GM20431 (cell line): ENCODE measurements around the gene FALEC.

Experiments
- in situ Hi-C: fragments of 300-500 bp; cut with MseI, MboI; formaldehyde crosslinking; loops from one replicate; pipeline ENCODE4 v1.15.0; 2020; ENCODE audit warnings: low sequenced_read_pairs; ENCODE audit not compliant: unreplicated experiment

Gene FALEC

GRCh38 chr1:150537732-150538684 is 22.5 kb downstream of the FALEC start:
- in situ Hi-C loops: loop anchor here (25.0 kb wide), 1 partner anchor 276 kb away; the partner anchor contains the start of genes APH1A, C1orf54 and CA14

- in situ Hi-C loops: loop anchor here (25.0 kb wide), 1 partner anchor 281 kb away; the partner anchor contains the start of genes APH1A, C1orf54 and CA14
Observed at GRCh38 chr1:150543500-150544143, 28.1 kb downstream of the FALEC start.

- in situ Hi-C loops: loop anchor here (25.0 kb wide), 1 partner anchor 282 kb away; the partner anchor contains the start of genes APH1A, C1orf54 and CA14
Observed at GRCh38 chr1:150544204-150544603, 28.7 kb downstream of the FALEC start.

GRCh38 chr1:150545486-150546032 is 30.0 kb downstream of the FALEC start:
- in situ Hi-C loops: loop anchor here (25.0 kb wide), 1 partner anchor 283 kb away; the partner anchor contains the start of genes APH1A, C1orf54 and CA14

GRCh38 chr1:150546294-150546937 is 30.9 kb downstream of the FALEC start:
- in situ Hi-C loops: loop anchor here (25.0 kb wide), 1 partner anchor 284 kb away; the partner anchor contains the start of genes APH1A, C1orf54 and CA14

- in situ Hi-C loops: loop anchor here (25.0 kb wide), 1 partner anchor 286 kb away; the partner anchor contains the start of genes APH1A, C1orf54 and CA14
Observed at GRCh38 chr1:150548324-150548631, 32.7 kb downstream of the FALEC start.

GRCh38 chr1:150548632-150549495 is 33.3 kb downstream of the FALEC start, which contains the start of gene ADAMTSL4:
Gene ADAMTSL4, plus strand, starts transcription at chr1:150549408. Its CDS starts 2,881 bp downstream, at chr1:150552289.
- in situ Hi-C loops: loop anchor here (25.0 kb wide), 1 partner anchor 287 kb away; the partner anchor contains the start of genes APH1A, C1orf54 and CA14

- in situ Hi-C loops: loop anchor here (25.0 kb wide), 1 partner anchor 287 kb away; the partner anchor contains the start of genes APH1A, C1orf54 and CA14
Observed at GRCh38 chr1:150549496-150550221, 34.1 kb downstream of the FALEC start.

- in situ Hi-C loops: no loop called here
Observed at GRCh38 chr1:150550222-150551050, 34.9 kb downstream of the FALEC start.

- in situ Hi-C loops: no loop called here
Observed at GRCh38 chr1:150551051-150551783, 35.7 kb downstream of the FALEC start.

GRCh38 chr1:150551784-150552127 is 36.2 kb downstream of the FALEC start:
- in situ Hi-C loops: no loop called here

- in situ Hi-C loops: no loop called here
Observed at GRCh38 chr1:150552128-150552910, 36.8 kb downstream of the FALEC start.

GRCh38 chr1:150552911-150553289 is 37.3 kb downstream of the FALEC start:
- in situ Hi-C loops: no loop called here

GRCh38 chr1:150553392-150554085 is 38.0 kb downstream of the FALEC start:
- in situ Hi-C loops: no loop called here

- in situ Hi-C loops: no loop called here
Observed at GRCh38 chr1:150554086-150554452, 38.5 kb downstream of the FALEC start.
